ENCODE results near the gene MGAT5. TPM values are rescaled to one million over a fixed set of nuclear protein-coding genes. Genes with fewer than 3 reads are reported as not detected.

The MGAT5 gene
- total RNA-seq, 1 experiment from 2014 or later, result 52.4 TPM

DNA sequence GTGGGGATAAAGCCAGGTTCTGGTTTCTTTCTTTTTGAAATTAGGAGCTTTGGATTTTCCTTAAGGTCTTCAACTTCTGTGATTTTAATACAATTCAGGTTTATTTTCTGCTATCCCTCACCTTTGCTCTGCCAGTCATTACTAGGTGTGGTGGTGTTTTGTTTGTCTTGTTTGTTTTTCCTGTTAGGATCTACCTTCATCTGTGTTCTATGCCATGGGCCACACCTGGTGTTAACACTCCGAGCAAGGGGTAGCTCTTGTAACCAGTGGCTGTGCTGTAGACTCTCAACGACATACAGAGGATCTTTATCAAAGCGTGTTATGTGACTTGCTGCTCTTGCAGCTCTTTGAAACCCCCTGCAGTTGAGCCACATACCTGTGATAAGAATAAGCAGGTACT is 38.6 kb downstream of the MGAT5 start:
- no peak overlapping the region for H3K27ac Mint-ChIP-seq
- no peaks in the 10 kb centered on the region for H3K36me3 Mint-ChIP-seq
- no peaks in the 10 kb centered on the region for H3K27me3 Mint-ChIP-seq (ENCODE audit: low read depth)
- DNase-seq (ENCODE audit: low spot score) (no peak), ATAC-seq (no peak)
- no peak overlapping the region for H3K4me3 Mint-ChIP-seq
- peaks cover 17% of the 10 kb centered on the region for H3K4me1 Mint-ChIP-seq
- ChIA-PET POLR2A (no interaction called here), CTCF (interaction anchor here (0.6 to 1.0 kb wide), 2 partner anchors 47 to 174 kb away, joined by 3 read pairs; no protein-coding TSS in a partner anchor)
- no peaks in the 10 kb centered on the region for H3K9me3 Mint-ChIP-seq
- TF ChIP-seq FOXJ3 (CRISPR knock-in tag; IDR thresholded peaks at IDR 0.05; ENCODE audit: borderline replicate concordance) (no peak), CREB1 (CRISPR knock-in tag; IDR thresholded peaks at IDR 0.05) (no peak), FOXP1 (CRISPR knock-in tag; IDR thresholded peaks at IDR 0.05; ENCODE audit: borderline replicate concordance) (no peak), ELF4 (CRISPR knock-in tag; IDR thresholded peaks at IDR 0.05; ENCODE audit: low read depth) (no peak), ZNF396 (CRISPR knock-in tag; IDR thresholded peaks at IDR 0.05; ENCODE audit: borderline replicate concordance) (no peak), RELA (CRISPR knock-in tag; IDR thresholded peaks at IDR 0.05; ENCODE audit: borderline replicate concordance) (no peak), ATF1 (CRISPR knock-in tag; IDR thresholded peaks at IDR 0.05) (no peak), MYBL2 (CRISPR knock-in tag; IDR thresholded peaks at IDR 0.05) (no peak), KAT7 (CRISPR knock-in tag; IDR thresholded peaks at IDR 0.05; ENCODE audit: borderline replicate concordance) (no peak), SMAD4 (CRISPR knock-in tag; IDR thresholded peaks at IDR 0.05) (no peak)
- TF ChIP-seq, protein P1, sequence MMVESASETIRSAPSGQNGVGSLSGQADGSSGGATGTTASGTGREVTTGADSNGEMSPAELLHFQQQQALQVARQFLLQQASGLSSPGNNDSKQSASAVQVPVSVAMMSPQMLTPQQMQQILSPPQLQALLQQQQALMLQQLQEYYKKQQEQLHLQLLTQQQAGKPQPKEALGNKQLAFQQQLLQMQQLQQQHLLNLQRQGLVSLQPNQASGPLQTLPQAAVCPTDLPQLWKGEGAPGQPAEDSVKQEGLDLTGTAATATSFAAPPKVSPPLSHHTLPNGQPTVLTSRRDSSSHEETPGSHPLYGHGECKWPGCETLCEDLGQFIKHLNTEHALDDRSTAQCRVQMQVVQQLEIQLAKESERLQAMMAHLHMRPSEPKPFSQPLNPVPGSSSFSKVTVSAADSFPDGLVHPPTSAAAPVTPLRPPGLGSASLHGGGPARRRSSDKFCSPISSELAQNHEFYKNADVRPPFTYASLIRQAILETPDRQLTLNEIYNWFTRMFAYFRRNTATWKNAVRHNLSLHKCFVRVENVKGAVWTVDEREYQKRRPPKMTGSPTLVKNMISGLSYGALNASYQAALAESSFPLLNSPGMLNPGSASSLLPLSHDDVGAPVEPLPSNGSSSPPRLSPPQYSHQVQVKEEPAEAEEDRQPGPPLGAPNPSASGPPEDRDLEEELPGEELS (CRISPR knock-in tag; IDR thresholded peaks at IDR 0.05), result no peak
- TF ChIP-seq, protein P2, sequence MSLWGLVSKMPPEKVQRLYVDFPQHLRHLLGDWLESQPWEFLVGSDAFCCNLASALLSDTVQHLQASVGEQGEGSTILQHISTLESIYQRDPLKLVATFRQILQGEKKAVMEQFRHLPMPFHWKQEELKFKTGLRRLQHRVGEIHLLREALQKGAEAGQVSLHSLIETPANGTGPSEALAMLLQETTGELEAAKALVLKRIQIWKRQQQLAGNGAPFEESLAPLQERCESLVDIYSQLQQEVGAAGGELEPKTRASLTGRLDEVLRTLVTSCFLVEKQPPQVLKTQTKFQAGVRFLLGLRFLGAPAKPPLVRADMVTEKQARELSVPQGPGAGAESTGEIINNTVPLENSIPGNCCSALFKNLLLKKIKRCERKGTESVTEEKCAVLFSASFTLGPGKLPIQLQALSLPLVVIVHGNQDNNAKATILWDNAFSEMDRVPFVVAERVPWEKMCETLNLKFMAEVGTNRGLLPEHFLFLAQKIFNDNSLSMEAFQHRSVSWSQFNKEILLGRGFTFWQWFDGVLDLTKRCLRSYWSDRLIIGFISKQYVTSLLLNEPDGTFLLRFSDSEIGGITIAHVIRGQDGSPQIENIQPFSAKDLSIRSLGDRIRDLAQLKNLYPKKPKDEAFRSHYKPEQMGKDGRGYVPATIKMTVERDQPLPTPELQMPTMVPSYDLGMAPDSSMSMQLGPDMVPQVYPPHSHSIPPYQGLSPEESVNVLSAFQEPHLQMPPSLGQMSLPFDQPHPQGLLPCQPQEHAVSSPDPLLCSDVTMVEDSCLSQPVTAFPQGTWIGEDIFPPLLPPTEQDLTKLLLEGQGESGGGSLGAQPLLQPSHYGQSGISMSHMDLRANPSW (CRISPR knock-in tag; conservative IDR thresholded peaks at IDR 0.05; ENCODE audit: low read depth), result no peak
- TF ChIP-seq, protein P3, sequence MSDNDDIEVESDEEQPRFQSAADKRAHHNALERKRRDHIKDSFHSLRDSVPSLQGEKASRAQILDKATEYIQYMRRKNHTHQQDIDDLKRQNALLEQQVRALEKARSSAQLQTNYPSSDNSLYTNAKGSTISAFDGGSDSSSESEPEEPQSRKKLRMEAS (CRISPR knock-in tag; IDR thresholded peaks at IDR 0.05), result no peak
- TF ChIP-seq, protein P4, sequence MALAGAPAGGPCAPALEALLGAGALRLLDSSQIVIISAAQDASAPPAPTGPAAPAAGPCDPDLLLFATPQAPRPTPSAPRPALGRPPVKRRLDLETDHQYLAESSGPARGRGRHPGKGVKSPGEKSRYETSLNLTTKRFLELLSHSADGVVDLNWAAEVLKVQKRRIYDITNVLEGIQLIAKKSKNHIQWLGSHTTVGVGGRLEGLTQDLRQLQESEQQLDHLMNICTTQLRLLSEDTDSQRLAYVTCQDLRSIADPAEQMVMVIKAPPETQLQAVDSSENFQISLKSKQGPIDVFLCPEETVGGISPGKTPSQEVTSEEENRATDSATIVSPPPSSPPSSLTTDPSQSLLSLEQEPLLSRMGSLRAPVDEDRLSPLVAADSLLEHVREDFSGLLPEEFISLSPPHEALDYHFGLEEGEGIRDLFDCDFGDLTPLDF (CRISPR knock-in tag; IDR thresholded peaks at IDR 0.05), result no peak
- TF ChIP-seq, protein P5, sequence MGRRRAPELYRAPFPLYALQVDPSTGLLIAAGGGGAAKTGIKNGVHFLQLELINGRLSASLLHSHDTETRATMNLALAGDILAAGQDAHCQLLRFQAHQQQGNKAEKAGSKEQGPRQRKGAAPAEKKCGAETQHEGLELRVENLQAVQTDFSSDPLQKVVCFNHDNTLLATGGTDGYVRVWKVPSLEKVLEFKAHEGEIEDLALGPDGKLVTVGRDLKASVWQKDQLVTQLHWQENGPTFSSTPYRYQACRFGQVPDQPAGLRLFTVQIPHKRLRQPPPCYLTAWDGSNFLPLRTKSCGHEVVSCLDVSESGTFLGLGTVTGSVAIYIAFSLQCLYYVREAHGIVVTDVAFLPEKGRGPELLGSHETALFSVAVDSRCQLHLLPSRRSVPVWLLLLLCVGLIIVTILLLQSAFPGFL (CRISPR knock-in tag; IDR thresholded peaks at IDR 0.05; ENCODE audit: borderline replicate concordance), result no peak
- TF ChIP-seq, protein P6, sequence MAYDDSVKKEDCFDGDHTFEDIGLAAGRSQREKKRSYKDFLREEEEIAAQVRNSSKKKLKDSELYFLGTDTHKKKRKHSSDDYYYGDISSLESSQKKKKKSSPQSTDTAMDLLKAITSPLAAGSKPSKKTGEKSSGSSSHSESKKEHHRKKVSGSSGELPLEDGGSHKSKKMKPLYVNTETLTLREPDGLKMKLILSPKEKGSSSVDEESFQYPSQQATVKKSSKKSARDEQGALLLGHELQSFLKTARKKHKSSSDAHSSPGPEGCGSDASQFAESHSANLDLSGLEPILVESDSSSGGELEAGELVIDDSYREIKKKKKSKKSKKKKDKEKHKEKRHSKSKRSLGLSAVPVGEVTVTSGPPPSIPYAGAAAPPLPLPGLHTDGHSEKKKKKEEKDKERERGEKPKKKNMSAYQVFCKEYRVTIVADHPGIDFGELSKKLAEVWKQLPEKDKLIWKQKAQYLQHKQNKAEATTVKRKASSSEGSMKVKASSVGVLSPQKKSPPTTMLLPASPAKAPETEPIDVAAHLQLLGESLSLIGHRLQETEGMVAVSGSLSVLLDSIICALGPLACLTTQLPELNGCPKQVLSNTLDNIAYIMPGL (CRISPR knock-in tag; IDR thresholded peaks at IDR 0.05), result no peak
- TF ChIP-seq, protein P7, sequence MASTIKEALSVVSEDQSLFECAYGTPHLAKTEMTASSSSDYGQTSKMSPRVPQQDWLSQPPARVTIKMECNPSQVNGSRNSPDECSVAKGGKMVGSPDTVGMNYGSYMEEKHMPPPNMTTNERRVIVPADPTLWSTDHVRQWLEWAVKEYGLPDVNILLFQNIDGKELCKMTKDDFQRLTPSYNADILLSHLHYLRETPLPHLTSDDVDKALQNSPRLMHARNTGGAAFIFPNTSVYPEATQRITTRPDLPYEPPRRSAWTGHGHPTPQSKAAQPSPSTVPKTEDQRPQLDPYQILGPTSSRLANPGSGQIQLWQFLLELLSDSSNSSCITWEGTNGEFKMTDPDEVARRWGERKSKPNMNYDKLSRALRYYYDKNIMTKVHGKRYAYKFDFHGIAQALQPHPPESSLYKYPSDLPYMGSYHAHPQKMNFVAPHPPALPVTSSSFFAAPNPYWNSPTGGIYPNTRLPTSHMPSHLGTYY (CRISPR knock-in tag; IDR thresholded peaks at IDR 0.05), result no peak
